NCI-H345 (cell line): Measurements from ENCODE around the gene FBXO42.
"Not testable (repeated sequence)": the region's sequence is repeated elsewhere in the genome, so short reads cannot be mapped to it uniquely, and the experiment has no call there.

Experiments
- DNase-seq: peaks from one replicate; lab custom pipeline; 2025; lab: John Stamatoyannopoulos, UW

The FBXO42 gene

DNA sequence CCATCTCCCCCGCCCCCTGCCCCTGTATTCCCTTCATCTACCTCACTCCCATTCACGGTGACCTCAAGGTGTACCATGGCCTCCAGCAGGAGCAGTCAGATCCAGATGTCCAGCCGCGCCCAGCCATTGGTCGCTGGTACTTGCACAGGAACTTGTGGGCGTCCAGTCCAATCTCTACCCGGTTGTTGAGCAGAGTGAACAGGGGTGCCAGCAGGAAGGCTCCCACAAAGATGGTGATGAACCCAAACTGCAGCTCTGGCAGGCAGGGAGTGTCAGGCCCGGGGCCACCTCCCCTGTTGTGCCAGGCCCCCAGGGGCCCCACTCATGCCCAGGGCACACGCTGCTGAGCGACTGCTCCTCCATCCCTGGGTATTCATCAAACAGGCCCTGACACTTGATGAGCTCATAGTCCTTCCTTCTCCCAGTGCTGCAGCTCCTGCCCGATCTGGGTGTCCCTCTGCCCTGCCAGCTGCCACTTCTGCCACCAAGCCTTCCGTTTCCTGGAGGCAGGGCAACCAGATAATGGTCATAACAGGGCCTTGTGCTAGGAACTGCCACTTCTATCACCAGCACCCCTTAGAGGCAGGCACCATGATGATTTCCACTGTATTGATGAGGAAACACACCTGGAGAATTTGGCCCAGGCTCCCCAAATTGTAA, 134.1 kb downstream of the FBXO42 start:
- DNase-seq = no peak

DNA sequence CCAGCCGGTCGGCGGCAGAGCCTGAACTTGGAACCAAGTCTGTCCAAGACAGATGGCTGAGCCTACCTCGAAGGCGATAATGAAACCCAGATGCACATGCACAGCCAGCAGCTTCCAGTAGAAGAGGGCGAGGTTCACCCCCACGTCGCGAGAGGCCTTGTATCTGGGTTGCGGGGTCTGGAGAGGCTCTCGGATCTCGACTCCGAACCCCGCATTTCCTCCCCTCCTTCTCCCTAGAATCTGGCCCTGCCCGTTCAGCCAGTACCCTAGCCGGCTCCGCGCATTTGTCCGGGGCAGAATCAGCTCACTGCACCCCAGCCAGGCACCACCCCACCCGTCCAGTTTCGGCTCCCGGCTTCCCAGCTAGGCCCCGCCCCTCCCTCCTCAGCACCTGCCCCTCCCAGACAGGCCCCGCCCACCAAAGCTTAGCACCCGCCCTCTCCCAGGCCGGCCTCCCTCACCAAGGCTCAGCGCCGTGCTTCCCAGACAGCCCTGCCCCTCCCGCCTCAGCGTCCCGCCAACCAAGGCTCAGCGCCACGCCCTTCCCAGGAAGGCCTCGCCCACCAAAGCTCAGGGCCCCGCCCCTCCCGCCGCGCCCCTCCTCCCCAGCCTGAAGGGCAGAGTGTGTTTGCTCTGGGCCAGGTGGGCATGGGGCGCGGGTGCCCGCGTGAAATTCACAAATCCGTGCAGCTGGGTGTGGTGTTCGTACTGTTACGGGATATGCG, 135.1 kb downstream of the FBXO42 start:
- peak; percentile 98 for DNase-seq

DNA sequence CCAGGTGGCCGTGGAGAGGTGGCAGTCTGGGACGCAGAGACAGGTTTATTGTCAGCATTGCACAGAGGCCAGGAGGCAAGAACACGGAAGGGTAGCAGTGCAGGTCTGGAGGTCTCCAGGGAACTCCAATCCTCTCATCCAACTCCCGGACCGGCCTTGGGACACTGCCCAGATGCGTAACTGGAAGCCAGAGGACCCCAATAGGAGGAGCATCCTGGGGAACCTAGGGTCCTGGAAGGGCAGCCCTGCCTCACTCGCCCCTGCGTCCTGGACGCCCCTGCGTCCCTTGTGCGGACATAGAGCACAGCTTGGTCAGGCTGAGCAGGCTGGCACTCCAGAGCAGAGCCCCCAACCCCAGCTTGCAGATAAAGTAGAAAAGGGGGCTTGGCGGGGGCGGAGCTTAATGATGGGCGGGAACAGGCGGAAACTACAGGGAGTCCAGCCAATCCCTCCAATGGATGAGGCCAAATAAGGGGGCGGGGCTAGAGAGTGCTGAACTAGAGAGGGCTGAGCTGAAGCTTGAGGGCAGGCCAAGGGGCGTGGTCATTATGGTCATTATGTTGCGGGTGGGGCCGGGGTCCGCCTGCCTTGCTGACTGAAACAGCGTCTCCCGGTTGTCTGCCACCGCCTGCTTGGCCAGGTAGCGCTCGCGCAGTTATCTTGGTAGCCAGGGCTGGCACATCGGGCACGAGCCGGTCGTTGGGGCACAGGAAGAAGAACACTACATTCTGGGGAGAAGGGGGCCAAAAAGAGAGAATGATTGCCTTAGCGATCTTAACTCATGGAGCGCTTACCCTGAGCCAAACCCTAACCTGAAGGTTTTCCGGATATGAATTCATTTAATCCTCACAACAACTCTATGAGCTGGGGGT, 136.2 kb downstream of the FBXO42 start:
- DNase-seq = peak; percentile 97

DNA sequence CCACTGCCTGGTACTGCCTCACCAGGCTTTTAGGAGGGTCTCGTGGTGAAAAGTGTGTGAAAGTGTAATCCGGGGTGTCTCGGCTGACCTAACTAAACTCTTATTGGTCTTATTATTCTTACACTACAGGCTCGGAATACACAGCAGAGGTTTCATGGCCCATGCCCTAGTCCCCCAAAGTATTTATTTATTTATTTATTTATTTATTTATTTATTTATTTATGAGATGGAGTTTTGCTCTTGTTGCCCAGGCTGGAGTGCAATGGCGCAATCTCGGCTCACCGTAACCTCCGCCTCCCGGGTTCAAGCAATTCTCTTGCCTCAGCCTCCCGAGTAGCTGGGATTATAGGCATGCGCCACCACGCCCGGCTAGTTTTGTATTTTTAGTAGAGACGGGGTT, 137.0 kb downstream of the FBXO42 start:
- DNase-seq = not testable (repeated sequence)

DNA sequence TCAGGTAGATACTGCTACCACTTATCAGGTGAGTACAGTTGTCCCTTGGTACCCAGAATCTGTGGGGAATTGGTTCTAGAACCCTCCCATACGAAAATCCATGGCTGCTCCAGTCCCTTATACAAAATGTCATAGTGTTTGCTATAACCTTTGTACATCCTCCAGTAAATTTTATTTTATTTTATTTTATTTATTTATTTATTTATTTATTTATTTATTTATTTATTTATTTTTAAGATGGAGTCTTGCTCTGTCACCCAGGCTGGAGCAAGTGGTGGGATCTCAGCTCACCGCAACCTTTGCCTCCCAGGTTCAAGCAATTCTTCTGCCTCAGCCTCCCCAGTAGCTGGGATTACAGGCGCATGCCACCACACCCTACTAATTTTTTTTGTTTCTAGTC, 138.7 kb downstream of the FBXO42 start:
- not testable (repeated sequence) for DNase-seq

DNA sequence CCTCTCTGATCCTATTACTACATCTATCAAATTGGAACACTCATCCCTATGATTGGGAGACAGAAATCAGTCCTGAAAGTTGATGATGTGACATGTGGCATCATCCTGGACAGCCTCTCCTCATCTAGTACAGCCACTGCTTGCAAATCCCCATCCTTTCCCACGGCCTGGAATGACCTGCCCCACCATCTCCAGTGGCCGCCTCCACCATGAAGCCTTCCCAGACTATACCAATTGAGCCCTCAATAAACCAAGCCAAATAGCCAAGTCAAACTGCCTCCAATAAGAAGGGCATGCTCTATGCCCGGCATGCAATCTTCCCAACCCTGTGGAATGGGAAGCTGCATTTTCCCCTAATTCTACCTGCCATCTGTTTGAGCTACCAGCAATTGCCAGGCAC, 139.3 kb downstream of the FBXO42 start:
- DNase-seq = no peak

DNA sequence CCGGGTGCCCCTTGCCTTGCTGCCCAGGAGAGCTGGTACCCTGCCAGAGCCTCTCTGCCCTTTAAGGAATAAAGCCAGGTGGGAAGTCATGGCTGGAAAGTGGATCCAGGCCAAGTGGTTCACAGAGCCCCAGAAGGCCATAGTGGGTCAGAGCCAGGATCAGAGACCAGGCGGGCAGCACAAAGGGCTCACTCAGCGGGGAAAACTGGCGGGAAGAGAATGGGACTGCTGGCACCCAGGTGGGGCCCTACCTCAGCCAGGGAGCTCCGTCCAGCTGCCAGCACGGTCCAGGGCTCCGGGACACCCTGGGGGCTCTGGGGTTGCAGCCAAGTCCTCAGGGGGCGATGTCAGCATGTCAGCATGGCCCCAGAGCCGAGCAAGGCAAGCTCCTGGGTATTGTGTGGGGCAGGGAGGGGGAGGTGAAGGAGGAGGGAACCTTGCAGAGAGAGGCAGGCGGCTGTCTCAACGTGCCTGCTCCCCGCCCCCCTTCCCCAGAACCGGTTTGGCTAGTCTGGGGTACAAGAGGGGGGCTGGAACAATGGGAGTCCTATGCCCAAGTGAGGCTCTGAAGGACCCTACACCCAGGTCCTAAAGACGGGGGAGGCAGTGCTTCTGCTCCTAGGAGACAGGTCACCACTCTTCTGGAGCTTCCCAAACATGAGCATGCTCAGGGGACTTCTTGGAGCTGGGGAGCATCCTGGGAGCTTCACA, 139.9 kb downstream of the FBXO42 start, which contains the start of gene ARHGEF19:
ARHGEF19 (minus strand) TSS at position 402 of the 711 bp plus-strand sequence. CDS start 3,598 bp downstream, outside the sequence.
- peak; percentile 94 for DNase-seq

DNA sequence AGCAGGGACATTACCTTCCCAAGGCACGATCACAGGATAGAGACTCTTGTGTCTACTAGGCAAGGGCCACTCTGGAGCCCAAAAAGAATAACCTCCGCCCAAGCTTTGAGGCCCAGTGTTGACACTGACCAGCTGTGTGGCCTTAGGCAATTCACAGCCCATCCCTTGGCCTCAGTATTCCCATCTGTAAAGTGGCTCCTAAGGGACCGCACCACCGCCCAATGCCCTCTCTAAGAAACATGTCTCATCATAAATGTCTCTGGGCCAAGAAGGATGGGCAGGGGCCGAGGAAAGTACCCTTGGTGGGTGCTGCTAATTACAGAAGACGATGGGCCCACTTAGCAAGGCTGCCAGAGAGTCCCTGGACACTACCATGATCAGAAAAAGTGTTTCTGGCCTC, 140.5 kb downstream of the FBXO42 start:
- no peak for DNase-seq

DNA sequence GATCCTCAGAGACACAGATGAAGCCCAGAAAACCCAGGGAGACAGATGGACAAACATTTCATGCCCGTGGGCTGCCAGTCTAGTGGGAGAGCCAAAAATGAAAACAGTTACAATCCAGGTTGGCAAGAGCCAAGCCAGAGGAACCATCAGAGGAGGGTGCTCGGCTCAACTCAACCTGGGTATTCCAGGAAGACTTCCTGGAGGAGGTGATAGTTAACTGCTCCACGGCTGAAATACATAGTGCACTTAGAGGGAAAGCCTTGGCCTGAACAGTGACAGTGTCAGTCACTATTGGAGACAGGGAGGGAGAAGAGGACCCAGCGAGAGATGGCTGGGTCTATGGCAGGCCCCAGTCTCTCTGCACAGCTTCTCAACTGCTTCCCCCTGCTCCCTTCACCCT, 141.7 kb downstream of the FBXO42 start:
- no peak for DNase-seq

DNA sequence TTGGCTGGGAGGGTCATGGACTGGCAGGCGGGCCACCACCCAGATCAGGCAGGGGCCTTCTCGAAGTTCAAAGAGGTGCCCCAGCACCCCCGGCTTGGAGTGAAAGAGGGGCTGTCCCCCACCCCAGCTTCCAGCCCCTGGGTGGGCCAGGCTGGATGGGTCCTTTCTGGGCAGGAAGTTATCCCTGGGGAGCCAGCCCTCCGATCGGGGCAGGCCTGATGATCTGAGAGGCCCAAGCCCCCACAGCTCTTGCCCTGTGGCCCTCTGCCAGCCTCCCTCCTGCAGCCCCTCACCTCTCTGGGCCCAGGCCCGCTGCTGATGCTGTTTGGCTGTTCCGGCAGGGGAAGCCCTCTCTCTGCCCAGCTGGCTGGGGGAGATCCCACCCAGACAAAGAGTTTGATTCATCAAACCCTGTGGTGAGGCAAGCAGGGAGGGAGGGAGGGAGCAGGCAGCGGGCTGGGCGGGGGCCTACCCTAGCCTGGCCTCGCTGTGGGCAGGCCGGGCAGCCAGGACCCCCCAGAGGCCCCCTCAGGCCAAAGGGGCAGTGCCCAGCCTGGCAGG, 142.4 kb downstream of the FBXO42 start:
- DNase-seq = no peak

DNA sequence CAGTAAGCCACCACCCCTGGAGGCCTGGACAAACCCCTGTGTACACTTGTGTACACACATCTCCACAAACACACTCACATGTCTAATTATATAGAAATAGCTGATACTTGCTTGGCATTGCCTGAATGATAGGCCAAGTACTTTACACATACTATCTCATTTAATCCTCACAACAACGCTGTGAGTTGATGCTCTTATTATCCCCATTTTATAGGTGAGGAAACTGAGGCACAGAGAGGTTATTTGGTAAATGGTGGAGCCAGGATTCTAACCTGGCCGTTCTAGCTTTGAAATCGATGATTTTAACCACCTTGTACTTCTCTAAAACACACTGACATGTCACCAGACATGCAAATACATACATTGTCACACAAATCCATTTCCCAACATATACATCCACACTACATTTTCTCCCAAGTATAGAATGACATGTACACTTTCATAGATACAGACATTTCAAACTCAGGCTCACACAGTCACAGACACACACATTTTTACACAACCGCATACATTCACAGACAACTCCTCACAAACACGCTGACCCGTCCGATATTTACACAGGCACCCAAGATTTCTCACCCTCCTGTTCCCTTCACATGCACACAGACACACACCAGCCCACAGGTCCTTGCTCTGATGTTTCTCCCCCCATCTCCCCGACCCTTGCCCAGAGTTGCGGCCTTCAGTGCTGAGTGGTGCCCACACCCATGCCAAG, 143.0 kb downstream of the FBXO42 start:
- DNase-seq = no peak

DNA sequence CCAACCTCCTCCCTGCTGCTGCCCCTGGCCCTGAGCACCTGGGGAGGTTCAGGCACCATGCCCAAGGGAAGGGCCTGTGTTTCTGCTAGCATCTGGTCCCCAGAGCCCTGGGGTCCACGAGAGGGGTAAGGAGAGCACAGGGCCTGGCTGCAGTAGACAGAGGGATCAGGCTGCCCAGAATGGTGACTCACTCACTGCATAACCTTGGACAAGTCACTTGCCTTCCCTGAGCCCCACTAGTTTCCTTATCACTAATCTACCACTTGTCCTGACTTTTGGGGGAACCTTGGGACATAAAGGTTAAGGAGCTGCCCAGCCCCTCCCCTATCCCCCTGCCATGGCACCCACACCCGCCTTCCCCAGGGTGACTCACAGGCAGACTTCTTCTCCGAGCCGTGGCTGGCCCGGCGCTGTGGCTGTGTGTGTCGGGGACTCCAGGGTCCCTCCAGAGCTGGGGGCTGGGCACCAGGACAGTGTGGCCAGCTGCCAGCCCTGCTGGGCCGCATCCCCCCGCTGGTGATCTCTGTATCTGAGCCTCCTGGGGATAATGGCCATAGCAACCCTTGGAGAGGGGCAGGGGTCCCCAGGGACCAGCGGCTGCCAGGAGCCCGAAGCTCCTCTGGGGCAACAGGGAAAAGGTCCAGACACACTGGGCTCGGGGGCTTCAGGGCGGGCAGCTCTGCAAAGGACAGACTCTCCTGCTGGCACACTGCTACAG, 143.9 kb downstream of the FBXO42 start:
- DNase-seq = no peak

DNA sequence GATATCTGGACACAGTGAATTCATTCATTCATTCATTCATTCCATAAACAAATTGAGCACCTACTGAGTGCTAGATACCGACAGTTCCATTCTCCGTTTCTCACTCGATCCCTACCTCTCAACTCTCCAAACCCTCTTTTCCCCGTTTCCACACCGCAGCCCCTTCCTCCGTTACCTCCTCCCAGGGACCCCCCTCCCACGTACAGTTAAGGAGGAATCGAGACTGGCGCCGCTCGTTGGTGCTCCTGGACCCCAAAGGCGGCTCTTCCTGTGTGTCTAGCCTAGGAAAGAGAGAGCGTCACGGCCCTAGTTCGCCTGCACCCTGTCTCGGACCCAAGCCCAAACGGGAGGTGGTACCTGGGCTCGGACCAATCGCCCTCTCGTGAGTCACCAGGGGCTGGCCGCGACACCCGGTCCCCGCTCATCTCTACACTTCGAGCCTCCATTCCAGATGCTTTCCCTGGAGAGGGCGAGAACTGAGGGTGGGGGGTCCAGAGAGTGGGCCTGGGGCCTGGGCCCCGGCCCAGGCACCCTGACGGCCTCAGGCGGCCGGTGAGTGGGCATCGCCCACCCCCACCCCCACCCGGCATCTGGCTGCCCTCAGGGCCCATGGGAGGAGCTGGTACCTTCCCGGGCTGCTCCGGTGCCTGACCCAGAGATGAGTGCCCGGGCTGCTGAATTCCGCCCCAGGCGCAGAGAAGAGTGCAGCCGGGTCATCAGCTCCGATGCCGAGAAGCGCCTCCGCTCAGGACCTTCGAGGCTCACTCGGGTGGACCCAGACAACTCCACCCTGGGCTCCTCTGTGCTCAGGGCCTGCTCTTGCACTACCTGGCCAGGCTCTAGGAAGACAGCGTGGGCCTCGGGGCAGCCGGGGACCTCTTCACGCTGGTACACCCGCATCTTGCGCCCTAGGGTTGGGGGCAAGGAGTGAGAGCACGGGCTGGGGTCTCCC, 144.7 kb downstream of the FBXO42 start:
- no peak for DNase-seq

DNA sequence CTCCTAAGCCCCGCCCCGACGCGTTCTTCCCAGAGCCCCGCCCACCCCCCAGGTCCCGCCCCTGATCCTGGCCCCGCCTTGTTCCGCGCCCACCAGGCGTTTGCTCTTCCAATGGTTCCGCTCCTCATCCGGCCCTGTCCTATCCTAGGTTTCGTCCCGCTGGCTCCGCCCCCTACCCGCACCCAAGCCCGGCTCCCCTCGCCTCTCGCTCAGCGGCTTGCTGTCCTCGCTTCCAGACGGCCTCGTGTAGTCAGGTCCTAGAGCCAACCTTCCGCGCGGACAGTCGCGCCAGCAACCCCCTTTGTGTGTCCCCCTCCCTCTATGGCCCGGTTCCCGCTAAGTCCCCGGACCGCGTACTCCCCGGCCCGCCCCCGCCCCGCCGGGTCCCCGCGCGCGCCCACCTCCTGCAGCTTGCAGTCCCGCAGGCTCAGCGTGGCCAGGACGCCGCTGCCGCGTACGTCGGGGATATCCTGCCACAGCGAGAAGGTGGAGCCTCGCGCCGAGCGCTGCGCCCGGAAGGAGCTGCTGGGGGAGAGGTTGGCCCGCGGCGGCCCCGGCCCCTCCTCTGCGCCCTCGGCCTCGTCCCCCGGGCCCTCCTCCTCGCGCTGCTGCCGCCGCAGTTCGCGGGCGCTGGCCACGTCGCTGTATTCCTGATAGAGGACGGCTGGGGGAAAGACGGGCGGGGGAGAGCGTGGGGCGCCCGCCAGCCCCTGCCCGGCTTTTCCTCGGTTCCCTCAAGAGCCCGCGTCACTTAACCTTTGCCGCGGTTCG, 145.5 kb downstream of the FBXO42 start:
- DNase-seq = peak; percentile 99

DNA sequence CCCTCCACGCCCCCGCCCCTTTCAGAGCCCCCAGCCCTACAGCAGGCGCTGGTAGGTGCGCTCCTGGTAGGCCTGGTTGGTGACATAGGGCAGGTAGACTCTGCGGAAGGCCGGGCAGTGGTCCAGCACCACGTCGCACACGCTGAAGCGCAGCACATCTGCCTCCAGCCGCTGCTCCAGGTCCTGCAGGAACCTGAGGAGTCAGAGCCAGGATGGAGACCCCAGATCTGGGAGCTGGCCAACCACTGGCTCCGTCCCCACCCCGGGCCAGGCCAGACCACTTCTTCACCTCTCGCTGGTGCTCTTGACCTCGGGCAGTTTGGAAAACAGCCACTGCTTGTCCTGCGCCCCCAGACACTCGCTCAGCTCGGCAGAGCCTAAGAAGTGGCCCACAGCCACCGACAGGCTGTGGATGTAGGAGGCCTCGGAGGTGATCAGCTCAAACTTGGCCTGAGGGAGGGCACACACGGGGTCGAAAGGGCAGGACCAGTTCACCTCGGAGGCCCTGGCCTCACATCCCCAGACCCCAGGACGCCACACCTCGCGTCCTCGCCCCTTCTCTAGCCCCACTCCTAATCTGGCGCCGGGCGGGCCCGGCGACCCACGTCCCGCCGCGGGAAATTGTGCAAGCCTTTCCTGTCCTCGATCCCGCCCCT, 146.3 kb downstream of the FBXO42 start:
- no peak for DNase-seq

DNA sequence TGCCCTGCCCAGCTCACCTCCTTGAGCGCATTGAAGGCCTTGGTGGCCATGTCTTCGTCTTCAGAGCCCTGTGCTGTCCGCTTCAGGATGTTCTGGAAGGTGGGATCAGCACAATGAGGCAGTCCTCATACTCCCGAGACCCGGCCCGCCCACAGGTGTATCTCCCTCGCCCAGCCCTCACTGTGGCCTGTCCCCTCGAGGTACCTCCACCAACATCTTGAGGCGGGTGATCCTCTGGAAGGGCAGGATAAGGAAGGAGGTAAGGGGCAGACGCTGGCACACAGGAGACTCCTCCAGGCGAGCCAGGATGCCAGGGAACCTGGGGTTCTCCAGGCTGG, 147.0 kb downstream of the FBXO42 start:
- no peak for DNase-seq

DNA sequence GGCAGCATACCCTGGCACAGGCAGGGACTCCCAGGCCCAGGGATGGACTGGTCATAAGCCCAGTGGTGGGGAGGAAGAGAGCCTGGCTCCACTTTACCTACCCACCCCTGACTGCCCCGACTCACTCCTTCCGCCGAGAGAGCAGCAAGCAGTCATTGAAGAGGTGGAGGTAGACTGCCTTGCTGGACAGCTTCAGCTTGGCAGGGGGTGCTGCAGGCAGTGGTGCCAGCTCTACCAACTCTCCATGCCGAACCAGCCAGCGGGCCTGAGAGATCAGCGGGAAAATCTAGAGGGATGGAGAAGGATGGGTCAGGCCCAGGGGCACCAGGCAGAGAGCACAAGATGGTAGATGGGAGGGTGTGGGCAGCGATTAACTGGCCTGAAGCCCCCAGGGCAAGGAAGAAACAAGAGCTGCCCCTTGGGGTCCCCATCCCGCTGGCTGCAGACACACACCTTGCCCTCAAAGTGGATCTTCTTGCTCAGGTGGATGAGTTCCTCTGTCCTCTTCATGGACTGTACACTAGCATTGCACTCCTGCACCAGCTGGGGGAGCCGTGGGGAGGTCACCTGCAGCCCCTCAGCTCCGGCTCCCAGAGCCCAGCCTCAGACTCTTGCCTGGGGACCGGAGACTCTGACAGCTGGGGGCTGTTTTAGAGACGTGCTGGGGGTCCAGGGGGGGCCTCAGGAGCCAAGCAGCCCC, 147.5 kb downstream of the FBXO42 start:
- DNase-seq = peak; percentile 64
